GM18909 (cell line): ENCODE results near the gene FBN2.

ENCODE experiments used
- ATAC-seq: cut with Tn5 transposase; IDR thresholded peaks from one replicate; pipeline ENCODE4 v1.9.1; 2021; ENCODE audit warnings: mild to moderate bottlenecking; ENCODE audit not compliant: unreplicated experiment, poor library complexity

FBN2 gene

DNA sequence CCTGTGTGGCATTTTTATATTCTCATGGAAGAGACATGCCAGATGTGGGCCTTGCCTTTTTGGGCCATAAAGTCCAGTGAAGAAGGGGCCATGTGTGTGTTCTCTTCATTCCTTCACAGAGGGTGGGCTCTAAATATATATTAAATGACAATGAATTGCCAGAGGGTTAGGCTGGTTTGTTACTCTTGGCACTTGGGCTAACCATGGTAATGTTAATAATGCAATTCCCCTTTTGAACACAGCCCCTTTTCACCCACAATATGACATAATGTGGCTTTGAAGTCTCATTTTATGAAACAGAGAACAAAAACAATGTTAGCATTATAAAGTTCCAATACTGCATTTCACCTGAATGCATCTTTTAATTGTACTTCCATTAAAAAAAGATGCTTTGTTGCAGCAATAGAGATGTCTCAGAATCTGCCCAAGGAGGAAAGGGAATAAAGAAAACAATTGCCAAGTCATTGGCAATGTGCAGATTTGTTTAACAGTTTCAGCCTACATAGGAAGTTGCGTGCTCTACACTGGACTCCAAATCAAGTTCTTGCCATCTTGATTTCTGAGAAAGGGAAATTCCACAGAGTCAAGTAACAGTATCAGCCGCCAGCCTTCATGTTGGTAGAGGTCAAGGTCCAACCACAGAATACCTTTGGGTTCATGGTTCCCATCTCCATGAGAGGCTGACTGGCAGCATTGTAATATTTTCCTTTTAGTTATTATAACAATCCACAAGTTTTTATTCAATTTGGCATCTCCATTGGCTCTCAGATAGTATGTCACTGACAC is 312.6 kb downstream of the FBN2 start:
- ATAC-seq: no peak

DNA sequence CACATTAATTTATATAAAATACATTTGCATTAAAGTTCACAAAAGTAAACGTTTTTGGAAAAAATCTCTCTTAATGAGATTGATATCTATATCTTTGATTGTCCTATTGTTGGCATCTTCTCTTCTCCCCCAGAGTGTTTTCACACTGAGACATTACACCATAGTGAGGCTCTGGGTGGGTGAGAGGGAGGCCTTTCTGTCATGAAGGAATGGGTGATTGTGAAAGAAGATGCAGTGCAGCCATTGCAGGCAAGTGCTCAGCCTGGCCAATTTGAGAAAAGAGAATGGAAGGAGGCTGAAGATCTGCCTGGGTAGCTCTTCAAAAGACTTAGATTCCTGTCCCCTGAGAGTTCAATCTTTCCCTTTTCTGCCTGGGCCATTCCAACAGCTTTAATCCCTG is 313.7 kb downstream of the FBN2 start:
- ATAC-seq: no peak

DNA sequence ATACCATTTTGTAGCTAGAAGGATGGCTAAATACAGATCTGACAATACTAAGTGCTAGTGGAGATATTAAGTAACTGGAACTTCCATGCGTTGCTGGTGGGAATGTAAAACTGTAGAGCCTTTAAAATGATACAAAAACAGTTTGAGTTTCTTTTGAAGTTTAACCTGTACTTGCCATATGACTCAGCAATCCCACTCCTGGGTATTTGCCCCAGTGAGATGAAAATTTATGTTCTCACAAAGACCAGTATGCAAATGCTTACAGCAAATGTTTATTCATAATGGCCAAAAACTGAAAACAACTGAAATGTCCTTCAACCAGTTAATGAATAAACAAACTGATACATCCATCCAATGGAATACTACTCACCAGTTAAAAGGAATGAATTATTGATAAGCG is 317.2 kb downstream of the FBN2 start:
- no peak for ATAC-seq

DNA sequence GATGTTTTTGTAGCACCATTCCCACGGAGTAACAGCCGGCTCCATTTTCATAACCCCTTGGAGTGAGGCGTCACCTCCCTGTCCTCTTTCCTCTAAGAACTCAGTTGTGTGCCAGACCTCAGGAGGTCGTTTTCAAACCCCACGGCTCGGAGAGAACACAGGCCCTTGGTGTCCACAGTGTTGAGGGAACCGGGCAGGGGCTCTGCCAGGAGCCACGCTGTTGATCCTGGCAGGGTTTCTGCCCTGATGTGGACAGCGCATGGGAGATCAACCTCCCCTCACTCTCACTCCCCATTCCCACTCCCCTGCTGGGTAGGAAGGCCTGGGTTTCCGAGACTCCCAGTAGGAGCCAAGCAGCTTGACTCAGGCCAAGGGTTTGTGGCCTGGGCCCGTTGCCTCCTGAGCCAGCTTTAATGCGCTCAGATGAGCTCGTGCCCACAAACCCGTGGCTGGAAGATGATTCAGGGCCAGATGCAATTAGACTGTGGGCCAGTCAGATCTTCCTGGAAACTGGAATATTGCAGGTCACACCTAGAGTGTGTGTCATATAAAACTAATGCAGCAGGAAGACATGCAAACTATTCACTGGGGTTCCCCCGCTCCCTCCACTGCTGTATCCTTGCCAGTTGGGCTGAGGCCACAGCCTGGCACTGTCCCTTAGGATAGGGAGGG is 321.0 kb downstream of the FBN2 start:
- ATAC-seq: no peak

DNA sequence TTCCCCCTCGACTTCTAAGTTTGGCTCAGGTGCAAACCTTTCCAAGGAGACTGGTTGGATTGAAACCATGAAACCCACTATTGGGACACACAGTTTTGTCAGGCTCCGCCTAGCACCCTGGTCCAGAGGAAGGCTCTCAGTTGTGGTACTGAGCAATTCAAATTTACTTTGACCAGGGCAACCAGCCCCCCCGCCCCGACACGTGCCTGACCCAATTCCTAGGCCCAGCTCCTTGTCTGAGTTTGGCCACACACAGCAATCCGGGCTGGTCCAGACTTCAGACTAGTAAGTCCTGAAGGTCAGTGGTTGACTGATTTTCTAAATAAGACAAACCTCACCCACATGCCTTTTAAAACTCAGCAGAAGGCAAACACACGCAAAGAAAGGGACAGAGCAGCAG is 321.8 kb downstream of the FBN2 start:
- ATAC-seq: no peak

DNA sequence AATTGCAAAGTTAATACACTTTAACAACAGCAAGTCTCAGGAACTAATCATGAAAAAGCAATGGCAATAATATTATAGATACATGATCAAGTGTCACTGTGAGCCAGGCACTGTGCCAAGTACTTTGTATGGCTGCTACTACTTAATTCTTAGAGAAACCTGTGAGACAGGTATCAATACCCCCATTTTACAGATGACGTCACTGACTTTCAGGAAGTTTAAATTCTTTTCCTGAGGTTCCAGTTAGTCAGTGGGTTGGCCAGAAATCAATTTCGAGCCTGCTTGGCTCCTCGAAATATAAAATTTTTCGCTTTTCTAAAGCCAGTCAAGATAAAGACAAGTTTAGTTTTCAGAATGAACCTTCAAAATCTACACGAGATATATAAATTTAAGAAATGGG is 324.2 kb downstream of the FBN2 start:
- ATAC-seq: no peak

DNA sequence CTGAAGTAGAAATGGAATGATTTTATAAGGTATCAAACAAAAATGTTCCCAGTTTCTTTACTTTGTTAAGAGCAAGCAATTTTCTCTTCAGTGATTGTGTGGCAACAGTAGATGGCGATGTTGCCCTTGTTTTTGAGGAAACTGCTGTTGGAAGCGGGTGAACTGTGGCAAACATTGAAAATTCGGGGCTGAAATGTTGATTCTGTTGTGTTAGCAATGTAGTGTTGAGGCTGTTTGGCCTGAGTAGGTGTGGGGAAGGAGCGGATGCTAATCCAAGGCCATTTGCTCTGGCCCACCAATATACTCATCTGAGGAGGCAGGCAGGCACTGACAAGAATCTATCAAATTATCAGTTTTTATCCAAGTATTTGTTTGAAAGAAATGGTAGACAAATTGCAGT is 324.7 kb downstream of the FBN2 start:
- peak; percentile 59 for ATAC-seq

DNA sequence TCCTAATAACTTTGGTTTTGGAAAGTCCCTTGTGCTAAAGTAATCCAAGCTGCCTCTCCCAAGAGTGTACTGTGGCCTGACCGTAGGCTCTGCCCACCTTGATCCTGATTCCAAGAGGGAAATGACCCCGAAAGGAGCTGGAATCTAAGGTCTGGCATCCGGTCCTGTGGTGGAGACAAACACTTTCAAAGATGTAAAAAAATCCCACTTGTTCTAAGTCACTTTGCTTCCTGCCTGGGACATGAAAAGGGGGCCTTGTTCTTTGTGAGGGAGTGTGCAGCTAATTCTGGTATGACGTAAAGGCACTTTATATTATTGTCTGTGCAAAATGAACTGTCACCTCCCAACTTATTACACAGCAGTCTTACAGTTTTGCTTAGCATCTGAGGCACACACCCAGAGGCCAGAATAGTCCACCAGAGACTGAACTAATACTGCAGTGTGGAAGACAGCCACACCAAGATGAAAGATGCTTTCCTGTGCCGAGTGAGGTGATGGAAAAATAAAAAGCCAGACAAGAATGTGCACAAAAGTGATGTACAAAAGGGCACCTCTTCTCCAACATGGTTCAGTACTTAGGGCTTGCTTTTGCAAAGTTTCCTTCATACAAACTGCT is 325.7 kb downstream of the FBN2 start:
- no peak for ATAC-seq

DNA sequence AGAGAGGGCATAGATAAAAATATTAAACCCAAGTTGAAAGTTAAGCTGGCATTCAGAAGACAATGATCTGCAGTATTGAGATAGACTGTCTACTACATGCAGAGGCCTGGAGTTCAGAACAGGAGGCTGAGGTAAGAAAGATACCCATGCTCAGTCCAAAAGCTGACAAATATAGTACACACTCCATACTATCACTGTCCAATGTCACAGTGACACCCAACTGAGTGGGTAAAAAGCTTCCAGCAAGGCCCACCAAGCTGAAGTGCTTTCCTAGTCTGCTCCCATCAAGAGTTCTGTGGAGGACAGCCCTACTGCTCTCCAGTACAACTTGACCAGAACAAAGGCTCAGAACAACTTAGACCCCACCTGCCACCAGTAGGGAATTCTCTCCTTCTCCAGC is 329.6 kb downstream of the FBN2 start:
- no peak for ATAC-seq
